Skeletal muscle satellite cell (primary cell): ENCODE measurements around the gene PLEKHA7.

Experiments
- H3K27me3 ChIP-seq: 2 replicates; pipeline ENCODE4 v1.7.0; 2013; ENCODE audit warnings: low read length; ENCODE audit not compliant: control insufficient read depth, insufficient read depth
- H3K36me3 ChIP-seq: 2 replicates; pipeline ENCODE4 v1.7.0; 2013; ENCODE audit warnings: mild to moderate bottlenecking, control low read depth, low read length; ENCODE audit not compliant: insufficient read depth
- H3K4me1 ChIP-seq: 2 replicates; pipeline ENCODE4 v1.7.0; 2013; ENCODE audit warnings: low read length; ENCODE audit not compliant: control insufficient read depth, insufficient read depth
- H3K4me2 ChIP-seq: 2 replicates; pipeline ENCODE4 v1.7.0; 2013; ENCODE audit warnings: mild to moderate bottlenecking, low read length
- H3K4me3 ChIP-seq: 2 replicates; pipeline ENCODE4 v1.7.0; 2013; ENCODE audit warnings: low read length
- H3K9ac ChIP-seq: 2 replicates; pipeline ENCODE4 v1.7.0; 2013; ENCODE audit warnings: mild to moderate bottlenecking, low read depth, low read length, moderate library complexity
- H3K9me3 ChIP-seq: replicated peaks from 2 replicates; pipeline ENCODE4 v1.7.0; 2013; ENCODE audit warnings: mild to moderate bottlenecking, control low read depth, low read length

PLEKHA7 gene

DNA sequence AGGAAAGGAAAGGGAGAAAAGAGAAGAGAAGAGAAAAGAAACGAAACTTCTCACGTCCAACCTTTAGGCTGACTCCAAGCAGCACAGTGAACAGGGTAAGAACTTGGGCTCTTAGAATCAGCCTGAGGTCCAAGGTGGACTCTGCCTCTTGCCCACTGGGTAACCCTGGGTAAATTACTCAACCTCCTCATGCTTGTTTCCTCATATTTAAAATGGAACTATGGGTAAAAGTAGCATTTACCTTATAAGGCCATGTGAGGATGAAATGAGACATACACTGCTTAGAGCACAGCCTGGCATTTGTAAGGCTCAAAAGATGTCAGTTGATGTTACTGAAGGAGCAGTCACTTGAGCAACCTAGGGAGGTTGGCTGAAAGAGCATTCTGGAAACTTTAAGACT, 167.9 kb downstream of the PLEKHA7 start:
- H3K27me3 ChIP-seq, result no peaks in the 10 kb centered on the region
- H3K4me3 ChIP-seq, result no peak overlapping the region
- no peak overlapping the region for H3K4me2 ChIP-seq
- H3K9me3 ChIP-seq, result no peaks in the 10 kb centered on the region
- H3K9ac ChIP-seq, result no peak overlapping the region
- no peaks in the 10 kb centered on the region for H3K36me3 ChIP-seq
- H3K4me1 ChIP-seq, result no peaks in the 10 kb centered on the region

DNA sequence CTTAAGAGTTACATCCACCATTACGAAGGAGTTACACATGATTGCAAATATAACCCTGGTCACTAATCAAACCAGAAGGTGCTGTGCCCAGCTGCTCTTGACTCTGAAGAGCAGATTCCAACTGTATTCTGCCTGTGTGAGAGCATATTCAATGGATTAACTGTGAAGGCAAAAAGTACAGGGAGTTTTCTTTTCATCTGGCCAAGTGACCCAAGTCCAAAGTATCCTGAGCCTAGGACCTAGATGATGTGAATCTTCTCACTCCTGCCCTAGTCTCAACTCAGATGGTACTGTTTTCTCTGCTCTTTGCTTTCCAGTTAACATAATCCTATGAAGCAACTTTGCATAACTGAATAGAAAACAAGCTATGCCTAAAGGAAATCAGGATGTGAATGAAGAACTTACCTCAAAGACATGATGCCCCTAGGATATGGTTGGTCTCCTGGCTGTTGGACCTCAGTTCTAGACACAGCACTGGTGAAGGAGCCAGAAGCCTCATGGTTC, 169.9 kb downstream of the PLEKHA7 start:
- H3K4me2 ChIP-seq, result no peak overlapping the region
- H3K9ac ChIP-seq, result no peak overlapping the region
- no peaks in the 10 kb centered on the region for H3K36me3 ChIP-seq
- no peaks in the 10 kb centered on the region for H3K27me3 ChIP-seq
- H3K4me1 ChIP-seq, result no peaks in the 10 kb centered on the region
- no peak overlapping the region for H3K4me3 ChIP-seq
- no peaks in the 10 kb centered on the region for H3K9me3 ChIP-seq

DNA sequence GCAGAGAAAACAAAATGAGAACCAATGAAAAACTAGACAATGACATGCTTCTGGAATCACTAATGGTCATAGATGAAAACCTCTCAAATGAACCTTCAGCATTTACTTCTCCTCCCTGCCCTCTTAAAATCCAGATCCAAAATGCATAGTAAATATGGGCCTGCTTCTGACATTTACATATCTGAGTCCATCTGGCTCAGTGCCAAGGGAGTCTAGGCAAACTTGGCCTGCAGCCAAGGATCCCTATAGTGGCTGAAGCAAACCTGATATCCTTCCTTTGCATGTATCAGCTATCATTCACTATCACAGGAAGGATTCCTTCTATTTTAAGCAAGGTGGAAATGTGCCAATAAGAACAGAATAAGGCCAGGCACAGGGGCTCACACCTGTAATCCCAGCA, 170.9 kb downstream of the PLEKHA7 start:
- Histone ChIP-seq H3K4me2 (no peak overlapping the region), H3K9ac (no peak overlapping the region), H3K27me3 (no peaks in the 10 kb centered on the region), H3K4me3 (no peak overlapping the region), H3K36me3 (no peaks in the 10 kb centered on the region), H3K9me3 (no peaks in the 10 kb centered on the region), H3K4me1 (no peaks in the 10 kb centered on the region)

DNA sequence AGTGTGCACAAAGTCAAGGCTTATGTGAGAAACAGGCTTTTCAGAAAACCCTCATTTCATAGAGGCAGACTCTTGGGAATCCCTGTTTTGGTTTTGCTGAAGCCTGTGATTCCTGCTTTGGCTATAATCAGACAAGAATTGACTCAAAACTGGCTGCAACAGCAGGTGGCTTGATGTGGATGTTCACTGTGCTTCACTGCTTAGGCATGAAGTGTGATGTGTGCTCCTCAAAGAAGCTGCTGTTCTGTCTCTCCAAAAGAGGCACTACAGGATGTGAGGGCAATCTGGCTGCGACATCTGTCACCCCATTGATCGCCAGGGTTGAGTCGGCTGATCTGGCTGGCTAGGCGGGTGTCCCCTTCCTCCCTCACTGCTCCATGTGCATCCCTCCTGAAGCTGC, 172.2 kb downstream of the PLEKHA7 start:
- Histone ChIP-seq H3K36me3 (no peaks in the 10 kb centered on the region), H3K9ac (no peak overlapping the region), H3K4me2 (no peak overlapping the region), H3K4me3 (no peak overlapping the region), H3K27me3 (no peaks in the 10 kb centered on the region), H3K4me1 (no peaks in the 10 kb centered on the region), H3K9me3 (no peaks in the 10 kb centered on the region)

DNA sequence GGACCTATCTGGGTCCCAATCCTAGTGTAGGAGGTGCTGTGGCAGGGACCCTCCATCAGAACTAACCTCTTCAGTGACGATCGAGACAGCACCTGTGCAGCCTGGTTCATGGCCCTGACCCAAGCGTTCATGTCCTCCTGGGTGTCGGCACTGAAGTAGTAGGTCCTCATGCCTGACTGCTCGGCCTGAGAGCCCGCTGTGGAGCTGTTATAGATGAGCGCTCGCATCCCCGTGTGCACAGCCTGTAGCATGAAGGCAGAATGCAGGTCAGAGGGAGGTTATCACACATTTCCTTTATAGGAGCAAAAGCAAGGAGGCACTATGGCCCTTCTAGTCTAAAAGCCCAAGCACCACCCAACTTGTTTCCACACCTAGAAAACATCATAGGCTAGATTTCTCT, 172.7 kb downstream of the PLEKHA7 start:
- Histone ChIP-seq H3K9ac (no peak overlapping the region), H3K4me2 (no peak overlapping the region), H3K36me3 (no peaks in the 10 kb centered on the region), H3K27me3 (no peaks in the 10 kb centered on the region), H3K4me3 (no peak overlapping the region), H3K4me1 (no peaks in the 10 kb centered on the region), H3K9me3 (no peaks in the 10 kb centered on the region)

DNA sequence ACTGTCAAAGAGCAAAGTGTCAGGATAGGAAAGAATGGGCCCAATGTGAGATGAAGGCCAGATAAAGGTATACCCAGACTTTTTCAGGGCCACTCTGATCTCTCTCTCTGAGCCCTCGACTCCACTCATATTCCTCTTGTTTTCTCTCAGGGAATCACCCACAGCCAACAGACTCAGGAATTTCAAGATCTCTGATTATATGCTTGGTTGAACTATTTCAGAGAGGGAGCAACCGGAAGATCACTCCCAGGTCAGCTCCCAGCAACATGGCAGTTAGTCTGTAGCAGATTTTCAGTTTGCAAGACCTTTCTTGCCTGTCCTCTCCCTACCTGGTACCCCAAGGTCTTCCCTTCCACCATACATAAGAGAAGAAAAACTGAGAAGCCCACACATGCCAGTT, 173.3 kb downstream of the PLEKHA7 start:
- Histone ChIP-seq H3K9me3 (no peaks in the 10 kb centered on the region), H3K4me3 (no peak overlapping the region), H3K36me3 (no peaks in the 10 kb centered on the region), H3K4me2 (no peak overlapping the region), H3K27me3 (no peaks in the 10 kb centered on the region), H3K9ac (no peak overlapping the region), H3K4me1 (no peaks in the 10 kb centered on the region)

DNA sequence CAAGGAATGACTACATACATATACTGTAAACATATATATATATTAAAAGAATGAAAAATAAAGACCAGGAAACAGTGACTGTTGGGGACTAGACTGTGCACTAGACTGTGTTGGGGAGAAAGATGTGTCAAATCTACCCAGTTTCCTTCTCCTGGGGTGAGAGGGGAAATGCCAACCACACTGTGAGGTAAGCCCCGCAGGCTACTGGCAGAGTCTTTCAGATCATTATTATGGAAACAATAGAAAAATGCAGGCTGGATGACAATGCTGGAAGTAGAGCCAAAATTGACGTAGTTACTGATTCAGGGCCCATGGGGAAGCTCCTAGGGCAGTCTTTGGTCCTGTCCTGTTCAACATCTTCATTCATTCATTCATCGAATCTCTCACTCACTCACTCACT, 174.4 kb downstream of the PLEKHA7 start:
- H3K4me1 ChIP-seq, result no peaks in the 10 kb centered on the region
- no peak overlapping the region for H3K4me2 ChIP-seq
- H3K27me3 ChIP-seq, result no peaks in the 10 kb centered on the region
- no peak overlapping the region for H3K4me3 ChIP-seq
- H3K9me3 ChIP-seq, result no peaks in the 10 kb centered on the region
- H3K9ac ChIP-seq, result no peak overlapping the region
- no peaks in the 10 kb centered on the region for H3K36me3 ChIP-seq

DNA sequence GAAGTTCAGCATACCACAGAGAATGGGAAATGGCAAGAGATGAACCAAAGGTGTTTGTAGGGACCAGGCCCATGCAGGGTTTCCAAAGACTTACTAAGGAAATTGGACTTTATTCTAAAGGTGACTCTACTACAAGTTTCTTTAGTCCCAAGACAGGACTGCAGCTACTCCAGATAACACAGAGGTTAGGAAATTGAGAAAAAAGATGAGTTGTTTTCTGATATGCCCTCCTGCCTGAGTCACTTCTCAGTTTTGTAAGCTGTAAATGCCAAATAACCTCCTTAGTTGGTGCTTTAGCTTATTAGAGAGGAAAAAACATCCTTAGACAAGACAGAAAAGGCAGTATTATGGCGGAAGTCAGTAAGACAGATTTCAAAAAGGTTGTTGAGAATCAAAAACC, 179.8 kb downstream of the PLEKHA7 start:
- no peaks in the 10 kb centered on the region for H3K9me3 ChIP-seq

DNA sequence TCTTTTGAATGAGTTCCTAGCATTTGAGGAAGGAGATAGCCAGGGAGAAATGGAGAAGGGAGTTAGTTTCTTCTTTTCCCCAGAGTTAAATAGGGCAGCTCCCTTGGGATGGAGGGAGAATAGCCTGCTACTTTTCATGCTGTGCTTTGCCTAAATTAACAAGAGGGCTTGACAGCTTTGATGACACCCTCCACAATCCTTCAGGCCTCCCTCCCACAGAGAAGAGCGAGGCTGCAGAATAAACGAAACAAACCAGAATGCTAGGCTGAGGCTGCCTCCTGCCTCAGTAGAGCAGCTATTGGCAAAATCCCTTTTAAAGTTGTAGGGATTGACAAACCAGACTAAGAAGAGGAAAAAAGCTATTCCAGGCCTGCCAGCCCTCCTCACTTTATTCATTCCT, 181.2 kb downstream of the PLEKHA7 start:
- Histone ChIP-seq H3K4me2 (no peak overlapping the region), H3K36me3 (no peaks in the 10 kb centered on the region), H3K4me1 (no peaks in the 10 kb centered on the region), H3K9ac (no peak overlapping the region), H3K4me3 (no peak overlapping the region), H3K9me3 (no peaks in the 10 kb centered on the region), H3K27me3 (no peaks in the 10 kb centered on the region)

More for the DNA sequence above, 179.8 kb downstream of the PLEKHA7 start:
- H3K36me3 ChIP-seq, result no peaks in the 10 kb centered on the region
- no peak overlapping the region for H3K9ac ChIP-seq
- no peak overlapping the region for H3K4me3 ChIP-seq
- H3K4me1 ChIP-seq, result no peaks in the 10 kb centered on the region
- H3K27me3 ChIP-seq, result no peaks in the 10 kb centered on the region
- no peak overlapping the region for H3K4me2 ChIP-seq

DNA sequence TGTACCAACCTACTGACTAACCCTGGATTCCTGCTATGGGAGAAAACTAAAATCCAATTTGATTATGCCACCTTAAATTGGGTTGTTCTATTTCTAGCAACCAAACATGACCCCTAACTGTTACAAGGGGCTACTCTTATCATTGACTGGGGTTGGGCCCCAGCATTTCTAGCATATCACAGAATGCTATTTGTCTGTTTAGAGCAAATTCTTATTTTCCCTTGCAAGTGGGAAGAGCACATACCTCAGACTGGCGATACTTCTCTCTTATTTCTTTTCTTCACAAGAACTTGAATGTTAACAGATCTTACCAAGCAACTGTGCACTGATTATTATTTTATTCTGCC, 182.0 kb downstream of the PLEKHA7 start:
- no peaks in the 10 kb centered on the region for H3K36me3 ChIP-seq

DNA sequence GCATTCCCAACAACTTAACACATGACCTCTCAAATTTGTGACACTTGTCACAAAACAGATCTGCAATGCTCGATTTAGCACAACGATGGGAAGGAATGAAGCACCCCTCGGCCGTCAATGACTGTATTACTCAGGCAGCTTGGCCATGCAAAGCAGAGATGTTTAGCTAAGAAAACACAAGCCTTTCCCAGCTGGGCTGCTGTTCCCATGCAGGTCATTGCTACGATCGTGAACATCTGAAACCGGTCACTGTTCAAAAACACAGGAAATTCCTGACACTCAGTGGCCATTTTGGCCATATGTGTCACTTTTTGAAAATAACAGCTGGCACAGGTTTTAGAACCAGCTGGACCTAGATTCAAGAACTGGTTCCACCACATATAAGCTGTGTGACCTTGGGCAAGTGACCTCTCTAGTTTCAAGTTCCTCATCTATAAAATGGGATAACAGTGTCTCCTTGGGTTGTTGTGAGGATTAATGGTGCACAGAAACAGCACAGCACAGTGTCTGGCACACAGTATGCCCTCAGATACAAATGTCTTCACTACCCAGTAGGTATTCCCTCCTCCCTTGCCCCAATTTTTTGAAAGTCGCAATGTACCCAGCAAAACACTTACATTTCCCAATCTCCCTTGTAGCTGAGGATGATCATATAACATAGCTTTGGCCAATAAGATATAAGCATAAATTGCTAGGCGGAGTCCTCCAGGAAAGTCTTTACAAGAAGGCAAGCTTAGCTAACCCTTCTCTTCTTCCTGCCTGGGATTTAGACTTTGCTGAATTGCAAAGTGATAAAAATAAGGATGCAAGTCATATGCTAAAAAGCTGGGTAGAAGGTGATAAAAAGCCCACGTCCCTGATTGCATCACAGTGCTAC, 182.7 kb downstream of the PLEKHA7 start:
- H3K4me1 ChIP-seq, result no peaks in the 10 kb centered on the region
- no peak overlapping the region for H3K4me2 ChIP-seq
- no peak overlapping the region for H3K9ac ChIP-seq
- H3K36me3 ChIP-seq, result no peaks in the 10 kb centered on the region
- H3K9me3 ChIP-seq, result no peaks in the 10 kb centered on the region
- no peaks in the 10 kb centered on the region for H3K27me3 ChIP-seq
- no peak overlapping the region for H3K4me3 ChIP-seq

More for the DNA sequence above, 182.0 kb downstream of the PLEKHA7 start:
- Histone ChIP-seq H3K9ac (no peak overlapping the region), H3K4me1 (no peaks in the 10 kb centered on the region), H3K27me3 (no peaks in the 10 kb centered on the region), H3K4me3 (no peak overlapping the region), H3K4me2 (no peak overlapping the region), H3K9me3 (no peaks in the 10 kb centered on the region)

DNA sequence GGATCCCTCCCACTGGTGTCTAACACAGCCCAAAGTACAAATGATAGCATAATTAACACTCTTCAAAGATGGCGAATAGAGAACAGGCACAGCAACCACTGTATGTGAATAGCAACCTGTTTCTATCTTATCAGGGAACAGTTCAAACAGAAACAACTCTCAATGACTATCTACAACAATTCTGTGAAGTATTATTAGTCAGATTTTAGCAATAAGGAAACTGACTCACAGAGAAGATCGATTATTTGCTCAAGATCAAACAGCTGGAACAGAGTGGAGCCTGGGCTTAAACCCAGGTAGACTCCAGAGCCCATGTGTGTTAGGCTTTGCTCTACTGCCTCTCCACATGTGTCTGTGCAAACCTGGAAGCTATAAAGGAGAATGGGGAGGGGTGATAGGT, 187.1 kb downstream of the PLEKHA7 start:
- Histone ChIP-seq H3K4me2 (no peak overlapping the region), H3K9ac (no peak overlapping the region), H3K4me3 (no peak overlapping the region), H3K4me1 (no peaks in the 10 kb centered on the region), H3K27me3 (no peaks in the 10 kb centered on the region), H3K36me3 (no peaks in the 10 kb centered on the region), H3K9me3 (no peaks in the 10 kb centered on the region)
